Kidney glomerular epithelial cell (primary cell): ENCODE measurements around the gene AFM.

ENCODE experiments used
- DNase-seq: peaks from one replicate; lab custom pipeline; 2025; lab: John Stamatoyannopoulos, UW

AFM gene, protein sequence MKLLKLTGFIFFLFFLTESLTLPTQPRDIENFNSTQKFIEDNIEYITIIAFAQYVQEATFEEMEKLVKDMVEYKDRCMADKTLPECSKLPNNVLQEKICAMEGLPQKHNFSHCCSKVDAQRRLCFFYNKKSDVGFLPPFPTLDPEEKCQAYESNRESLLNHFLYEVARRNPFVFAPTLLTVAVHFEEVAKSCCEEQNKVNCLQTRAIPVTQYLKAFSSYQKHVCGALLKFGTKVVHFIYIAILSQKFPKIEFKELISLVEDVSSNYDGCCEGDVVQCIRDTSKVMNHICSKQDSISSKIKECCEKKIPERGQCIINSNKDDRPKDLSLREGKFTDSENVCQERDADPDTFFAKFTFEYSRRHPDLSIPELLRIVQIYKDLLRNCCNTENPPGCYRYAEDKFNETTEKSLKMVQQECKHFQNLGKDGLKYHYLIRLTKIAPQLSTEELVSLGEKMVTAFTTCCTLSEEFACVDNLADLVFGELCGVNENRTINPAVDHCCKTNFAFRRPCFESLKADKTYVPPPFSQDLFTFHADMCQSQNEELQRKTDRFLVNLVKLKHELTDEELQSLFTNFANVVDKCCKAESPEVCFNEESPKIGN

DNA sequence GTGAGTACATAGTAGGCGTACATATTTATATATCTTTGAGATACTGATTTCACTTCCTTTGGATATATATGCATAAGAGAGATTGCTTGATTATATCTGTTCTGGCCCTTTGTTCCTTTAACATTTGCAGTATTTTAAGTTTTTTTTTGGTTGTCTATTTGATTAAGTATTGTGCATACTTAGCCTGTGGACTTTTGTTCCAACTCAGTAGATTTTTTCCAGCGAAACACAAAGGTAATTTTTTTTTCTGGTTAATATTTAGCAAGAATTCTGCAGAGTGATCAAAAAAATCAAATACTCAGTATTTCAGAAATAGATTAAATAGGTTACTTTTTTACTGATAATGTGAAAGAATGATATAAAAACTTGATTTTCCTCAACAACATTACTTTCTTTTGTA, at the start of gene AFM:
Gene AFM, plus strand, starts transcription at position 388 of the 400 bp plus-strand sequence. CDS start 31 bp downstream, outside the sequence.
- peak; percentile 21 for DNase-seq

DNA sequence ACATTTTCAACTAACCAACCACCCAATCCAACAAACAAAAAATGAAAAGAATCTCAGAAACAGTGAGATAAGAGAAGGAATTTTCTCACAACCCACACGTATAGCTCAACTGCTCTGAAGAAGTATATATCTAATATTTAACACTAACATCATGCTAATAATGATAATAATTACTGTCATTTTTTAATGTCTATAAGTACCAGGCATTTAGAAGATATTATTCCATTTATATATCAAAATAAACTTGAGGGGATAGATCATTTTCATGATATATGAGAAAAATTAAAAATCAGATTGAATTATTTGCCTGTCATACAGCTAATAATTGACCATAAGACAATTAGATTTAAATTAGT, 49.8 kb upstream of the AFM start:
- DNase-seq, result no peak

DNA sequence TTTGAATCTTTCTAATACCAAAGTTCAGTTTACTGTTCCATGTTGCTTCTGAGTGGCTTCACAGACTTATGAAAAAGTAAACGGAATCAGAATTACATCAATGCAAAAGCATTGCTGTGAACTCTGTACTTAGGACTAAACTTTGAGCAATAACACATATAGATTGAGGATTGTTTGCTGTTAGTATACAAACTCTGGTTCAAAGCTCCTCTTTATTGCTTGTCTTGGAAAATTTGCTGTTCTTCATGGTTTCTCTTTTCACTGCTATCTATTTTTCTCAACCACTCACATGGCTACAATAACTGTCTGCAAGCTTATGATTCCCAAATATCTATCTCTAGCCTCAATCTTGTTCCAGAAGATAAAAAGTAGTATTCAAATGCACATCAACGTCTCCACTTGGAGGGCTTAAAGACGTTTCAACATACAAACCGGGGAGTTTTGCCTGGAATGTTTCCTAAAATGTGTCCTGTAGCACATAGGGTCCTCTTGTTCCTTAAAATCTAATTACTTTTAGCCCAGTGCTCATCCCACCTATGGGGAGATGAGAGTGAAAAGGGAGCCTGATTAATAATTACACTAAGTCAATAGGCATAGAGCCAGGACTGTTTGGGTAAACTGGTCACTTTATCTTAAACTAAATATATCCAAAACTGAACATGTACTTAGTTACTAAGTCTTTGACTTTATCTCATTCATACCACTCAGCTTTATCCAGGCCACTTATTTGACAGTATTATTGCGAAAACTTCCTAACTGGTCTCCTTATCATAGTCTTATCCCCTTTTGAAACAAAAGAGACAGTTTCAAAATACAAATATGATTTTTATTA, 49.2 kb upstream of the AFM start:
- no peak for DNase-seq

DNA sequence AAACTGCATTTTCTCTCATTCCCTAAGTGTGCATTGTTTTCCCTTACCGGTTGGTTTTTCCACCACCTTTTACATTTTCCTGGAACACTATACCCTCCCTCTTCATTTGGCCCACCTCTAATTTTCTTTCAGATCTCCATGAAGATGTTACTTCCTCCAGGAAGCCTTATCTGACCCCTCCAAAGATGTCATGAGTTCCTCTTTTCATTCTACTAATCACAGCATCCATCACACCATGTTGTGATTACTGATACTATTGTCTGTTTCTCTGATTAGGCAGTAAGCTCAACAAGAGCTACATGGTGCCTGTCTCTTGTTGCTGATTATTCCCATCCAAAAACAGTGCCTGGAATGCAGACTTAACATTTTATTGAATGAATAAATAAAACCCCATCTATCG, 48.4 kb upstream of the AFM start:
- DNase-seq, result no peak

DNA sequence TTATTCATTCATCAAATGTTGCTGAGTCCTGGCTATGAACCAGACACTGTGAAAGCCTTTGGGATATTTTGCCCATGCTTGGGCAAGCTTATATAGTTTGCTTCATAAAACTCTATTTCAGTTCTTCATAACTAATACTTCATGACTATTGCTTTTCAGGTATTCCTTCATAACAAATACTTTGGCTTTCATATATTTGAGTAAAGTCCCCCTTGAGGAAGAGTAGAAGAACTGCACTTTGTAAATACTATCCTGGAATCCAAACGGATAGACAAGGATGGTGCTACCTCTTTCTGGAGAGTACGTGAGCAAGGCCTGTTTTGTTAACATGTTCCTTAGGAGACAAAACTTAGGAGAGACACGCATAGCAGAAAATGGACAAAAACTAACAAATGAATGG, 47.2 kb upstream of the AFM start:
- DNase-seq, result no peak

DNA sequence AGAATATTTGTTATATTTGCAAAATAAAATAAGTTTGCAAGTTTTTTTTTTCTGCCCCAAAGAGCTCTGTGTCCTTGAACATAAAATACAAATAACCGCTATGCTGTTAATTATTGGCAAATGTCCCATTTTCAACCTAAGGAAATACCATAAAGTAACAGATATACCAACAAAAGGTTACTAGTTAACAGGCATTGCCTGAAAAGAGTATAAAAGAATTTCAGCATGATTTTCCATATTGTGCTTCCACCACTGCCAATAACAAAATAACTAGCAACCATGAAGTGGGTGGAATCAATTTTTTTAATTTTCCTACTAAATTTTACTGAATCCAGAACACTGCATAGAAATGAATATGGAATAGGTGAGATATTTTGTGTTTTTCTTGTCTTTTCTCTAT, 45.6 kb upstream of the AFM start, which contains the start of gene AFP:
Gene AFP, plus strand, starts transcription at position 238 of the 400 bp plus-strand sequence. Its CDS starts 42 bp downstream, at position 280.
- DNase-seq, result no peak

DNA sequence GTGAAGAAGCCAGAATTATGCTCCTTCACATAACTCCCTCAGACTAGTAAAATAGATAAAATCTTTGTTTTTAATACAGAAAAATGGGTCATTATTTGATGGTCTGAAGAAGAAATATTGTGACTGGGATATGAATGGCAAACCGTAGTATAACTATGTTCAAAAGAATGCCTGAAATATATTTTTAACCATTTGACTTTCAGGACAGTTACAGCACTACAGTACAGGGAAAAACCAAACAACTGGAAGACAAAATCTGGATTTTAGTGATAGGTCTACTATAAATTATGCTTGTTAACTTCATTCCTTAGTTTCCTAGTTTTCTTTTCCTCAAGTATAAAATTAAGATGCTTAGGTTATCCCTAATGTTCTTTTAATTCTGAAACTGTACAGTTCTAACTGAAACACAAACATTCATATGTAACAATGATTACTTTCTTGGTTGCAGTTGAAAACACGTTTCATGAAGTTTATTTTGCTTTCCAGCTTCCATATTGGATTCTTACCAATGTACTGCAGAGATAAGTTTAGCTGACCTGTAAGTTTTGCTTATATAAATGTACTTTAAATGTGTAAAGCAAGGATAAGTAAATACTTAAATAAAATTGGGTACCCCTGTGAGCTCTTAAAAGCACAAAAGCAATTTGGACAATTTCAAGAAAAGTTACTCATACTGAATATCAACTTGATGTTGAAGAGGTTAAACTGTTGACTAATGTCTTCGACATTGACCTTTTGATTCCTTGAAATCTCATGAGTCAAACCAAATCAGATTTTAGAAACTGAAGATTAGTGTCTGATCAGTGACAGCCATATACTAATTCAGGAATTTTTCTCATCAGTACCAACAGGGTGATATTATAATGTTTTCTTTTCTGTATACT, 44.6 kb upstream of the AFM start:
- no peak for DNase-seq

DNA sequence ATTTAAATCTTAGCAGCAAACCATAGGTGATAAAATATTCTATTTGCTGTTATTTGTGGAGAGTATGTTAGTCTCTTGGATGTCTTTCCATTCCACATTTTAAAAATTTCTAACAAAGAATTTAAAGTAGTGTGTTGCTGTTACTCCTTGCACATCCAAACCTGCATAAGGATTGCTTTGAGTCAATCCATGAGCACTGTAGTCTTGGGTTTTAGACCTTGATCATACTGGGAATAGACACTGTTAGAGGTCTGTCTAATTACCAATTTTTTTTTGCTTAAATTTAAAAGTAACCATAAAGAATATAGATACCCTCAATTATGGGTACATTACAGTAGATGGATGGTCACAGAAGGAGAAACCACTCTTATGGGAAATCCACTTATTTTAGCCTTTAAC, 44.0 kb upstream of the AFM start:
- no peak for DNase-seq

DNA sequence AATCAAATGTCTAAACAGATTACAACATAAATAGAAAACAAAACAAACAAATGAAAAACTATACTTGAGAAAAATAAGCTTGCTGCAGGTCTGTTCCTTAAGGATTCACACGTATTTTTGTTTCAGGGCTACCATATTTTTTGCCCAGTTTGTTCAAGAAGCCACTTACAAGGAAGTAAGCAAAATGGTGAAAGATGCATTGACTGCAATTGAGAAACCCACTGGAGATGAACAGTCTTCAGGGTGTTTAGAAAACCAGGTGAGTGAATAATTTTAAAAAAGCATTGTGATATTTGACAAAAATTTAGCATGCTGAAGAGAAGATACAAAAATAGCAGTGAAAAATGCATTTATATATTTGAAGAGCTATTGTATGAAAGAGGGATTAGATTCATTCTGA, 43.5 kb upstream of the AFM start:
- no peak for DNase-seq

DNA sequence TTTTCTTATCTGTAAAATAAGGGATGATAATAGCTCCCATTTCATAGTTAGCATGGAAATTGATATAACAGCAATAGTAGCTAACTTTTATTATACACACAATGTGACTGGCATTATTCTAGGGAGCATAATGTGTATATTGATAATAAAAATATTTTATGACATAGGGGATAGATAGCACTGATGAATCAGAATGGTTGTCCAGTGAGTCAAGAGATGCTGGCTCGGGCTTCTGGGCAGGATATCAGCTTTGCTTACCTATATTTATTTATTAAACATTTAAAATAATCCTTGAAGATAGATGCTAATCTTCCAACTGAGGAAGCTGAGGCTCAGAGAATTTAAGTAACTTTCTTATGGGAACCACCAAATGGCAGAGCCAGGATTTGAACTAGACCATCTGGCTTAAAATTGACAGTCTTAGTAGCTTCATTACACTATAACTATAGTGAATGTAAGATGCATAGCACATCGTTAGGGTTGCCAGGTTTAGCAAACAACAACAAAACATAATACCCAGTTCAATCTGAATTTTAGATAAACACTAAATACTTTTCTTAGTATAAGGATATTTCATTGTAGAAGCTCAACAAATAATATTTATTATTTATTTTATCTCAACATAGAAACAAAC, 42.8 kb upstream of the AFM start:
- no peak for DNase-seq

DNA sequence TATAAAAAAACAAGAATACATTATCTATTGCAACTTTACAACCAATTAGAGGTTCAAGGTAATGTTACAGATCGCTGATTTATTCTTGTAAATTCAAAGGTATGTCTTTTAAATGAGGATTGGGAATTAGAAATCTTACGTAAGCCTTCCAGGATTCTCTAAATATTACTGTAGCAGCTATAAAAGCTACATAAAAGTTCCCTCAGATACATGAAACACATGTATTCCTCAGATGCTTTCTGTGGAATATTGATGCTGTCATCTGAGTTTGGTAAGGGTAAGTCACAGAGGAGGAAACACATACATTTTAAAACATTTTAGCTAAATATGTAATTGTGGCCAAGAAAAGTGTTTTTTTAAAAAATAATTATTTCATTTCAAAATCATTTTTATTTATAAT, 42.1 kb upstream of the AFM start:
- DNase-seq, result no peak

DNA sequence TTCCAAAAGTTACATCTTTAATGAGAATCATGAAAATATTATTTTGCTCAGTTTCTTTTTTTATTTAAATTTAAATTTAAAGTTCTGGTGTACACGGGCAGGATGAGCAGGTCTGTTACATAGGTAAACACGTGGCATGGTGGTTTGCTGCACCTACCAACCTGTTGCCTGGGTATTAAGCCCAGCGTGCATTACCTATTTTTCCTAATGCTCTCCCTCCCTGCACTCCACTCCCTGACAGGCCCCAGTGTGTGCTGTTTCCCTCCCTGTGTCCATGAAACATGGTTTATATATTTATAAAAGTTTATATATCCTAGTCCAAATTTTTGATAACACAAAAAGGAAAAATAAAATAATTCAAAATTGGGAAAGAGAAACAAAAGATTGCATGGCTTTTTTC, 41.6 kb upstream of the AFM start:
- no peak for DNase-seq

DNA sequence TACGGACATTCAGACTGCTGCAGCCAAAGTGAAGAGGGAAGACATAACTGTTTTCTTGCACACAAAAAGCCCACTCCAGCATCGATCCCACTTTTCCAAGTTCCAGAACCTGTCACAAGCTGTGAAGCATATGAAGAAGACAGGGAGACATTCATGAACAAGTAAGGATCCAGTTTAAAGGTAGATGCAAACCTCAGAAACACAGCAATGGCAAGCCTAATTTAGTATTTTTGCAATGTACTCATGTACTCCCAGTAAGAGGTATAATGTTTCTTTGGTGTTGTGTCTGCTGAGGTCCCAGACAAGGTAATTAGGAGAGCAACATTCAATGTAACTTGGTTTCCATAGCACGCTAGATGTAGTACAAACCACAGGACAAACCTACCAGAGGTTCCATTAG, 40.9 kb upstream of the AFM start:
- no peak for DNase-seq

DNA sequence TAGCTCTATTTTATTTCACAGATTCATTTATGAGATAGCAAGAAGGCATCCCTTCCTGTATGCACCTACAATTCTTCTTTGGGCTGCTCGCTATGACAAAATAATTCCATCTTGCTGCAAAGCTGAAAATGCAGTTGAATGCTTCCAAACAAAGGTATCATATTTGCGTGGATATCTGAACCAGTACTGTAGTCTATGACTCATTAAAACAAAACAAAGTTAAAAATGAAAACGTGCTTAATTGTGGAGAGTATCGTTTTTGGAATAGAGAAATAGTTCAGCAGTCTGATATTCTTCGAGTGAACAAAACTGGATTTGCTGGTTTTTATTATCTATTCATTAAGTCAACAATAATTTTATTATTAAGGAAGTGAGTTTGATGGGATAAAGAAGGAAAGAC, 39.3 kb upstream of the AFM start:
- DNase-seq, result no peak

DNA sequence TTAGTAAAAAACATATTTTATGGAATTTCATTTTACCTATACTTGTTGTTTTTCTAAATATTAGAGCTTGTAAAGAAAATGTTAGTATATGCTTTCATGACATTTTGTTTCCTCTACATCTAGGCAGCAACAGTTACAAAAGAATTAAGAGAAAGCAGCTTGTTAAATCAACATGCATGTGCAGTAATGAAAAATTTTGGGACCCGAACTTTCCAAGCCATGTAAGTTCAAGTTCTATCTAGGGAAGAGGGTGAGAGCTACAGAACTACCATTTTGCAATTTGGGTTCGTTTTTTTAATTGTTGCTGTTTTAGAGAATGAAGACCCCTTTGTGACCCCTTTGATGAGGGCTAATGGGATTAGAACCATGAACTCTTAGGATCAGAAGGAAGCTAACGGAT, 38.3 kb upstream of the AFM start:
- DNase-seq, result no peak

DNA sequence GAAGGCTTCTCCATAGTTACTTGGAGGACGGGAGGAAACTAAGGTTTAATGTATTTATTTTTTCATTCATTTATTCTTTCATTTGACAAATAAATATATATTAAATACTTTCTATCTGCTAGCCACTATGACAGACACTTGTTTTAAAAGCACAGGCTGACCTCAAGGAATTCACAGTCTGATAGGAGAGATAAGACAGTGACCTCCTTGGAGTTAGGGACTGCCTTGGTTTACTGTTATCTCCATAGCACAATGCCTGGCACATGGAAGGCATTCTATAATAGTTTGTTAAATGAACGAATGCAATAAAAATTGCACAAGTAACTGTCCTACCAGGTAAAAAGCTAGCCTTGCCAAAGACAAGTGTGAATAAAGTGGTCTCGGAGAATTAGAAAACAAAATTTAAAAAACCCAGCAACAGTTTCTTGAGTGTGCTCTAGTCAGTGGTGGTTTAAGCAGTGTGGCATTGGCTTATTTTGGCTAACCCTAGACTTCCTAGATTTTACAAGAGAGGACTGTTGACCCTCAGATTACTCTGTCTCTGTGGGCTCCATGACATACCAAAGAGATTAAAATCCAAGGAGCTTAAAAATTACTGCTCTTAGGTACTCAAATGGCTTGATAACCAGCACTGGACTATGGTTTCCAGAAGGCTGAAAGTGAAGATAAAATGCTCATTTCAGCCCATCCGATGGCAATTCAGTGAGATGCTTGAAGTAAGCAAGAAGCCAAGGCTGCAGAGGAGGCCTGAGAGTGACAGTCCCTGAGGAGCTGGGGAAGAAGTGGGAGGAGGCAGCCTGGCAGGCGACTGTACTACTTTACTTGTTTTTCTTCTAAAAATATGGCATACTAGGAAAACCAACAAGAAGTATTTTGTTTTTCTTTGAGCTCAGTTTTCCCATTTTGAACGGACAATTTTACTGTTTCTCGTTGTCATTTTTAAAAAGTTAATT, 35.9 kb upstream of the AFM start:
- no peak for DNase-seq

DNA sequence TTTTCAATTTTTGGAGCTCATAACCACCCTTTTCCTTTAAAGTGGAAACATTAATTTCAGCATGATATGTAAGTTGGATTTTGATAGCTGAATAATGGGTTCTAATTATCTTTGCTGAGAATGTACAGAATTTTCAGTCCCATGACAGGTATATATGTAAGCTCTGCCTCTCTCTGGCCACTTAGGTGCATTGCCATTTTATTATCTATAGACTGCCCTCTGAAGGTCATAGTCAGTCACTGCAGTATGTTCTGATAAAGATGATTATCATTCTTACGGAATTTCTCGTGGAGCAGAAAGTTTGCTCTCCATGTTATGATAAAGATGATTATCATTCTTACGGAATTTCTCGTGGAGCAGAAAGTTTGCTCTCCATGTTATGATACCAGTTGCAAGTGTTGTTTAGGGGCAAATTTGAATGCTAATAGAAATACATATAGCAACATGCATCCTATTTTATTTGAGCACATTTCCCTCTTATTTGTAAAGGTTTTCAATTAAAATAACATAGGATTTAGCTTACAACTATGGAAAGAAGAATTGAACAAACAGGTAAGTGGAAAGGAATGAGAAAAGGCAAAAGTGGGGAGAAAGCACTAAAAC, 35.1 kb upstream of the AFM start:
- peak; percentile 65 for DNase-seq

DNA sequence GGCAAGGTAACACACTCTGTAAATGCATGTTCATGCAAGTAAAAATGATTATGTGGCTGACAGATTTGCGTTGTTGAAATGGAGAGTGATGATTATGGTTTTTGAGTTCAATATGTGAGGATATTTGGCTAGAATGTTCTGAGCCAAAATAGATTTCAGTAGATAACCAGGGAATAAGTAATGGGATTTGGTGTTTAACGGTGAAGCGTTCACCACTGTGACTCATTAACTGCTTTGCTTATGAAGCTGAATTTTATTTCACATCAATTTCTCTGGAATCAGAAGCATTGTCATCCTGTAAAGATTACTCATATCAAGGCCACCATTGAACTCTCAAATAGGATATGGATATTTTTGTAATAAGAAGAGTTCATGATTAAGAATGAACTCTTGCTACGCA, 33.9 kb upstream of the AFM start:
- DNase-seq, result no peak

DNA sequence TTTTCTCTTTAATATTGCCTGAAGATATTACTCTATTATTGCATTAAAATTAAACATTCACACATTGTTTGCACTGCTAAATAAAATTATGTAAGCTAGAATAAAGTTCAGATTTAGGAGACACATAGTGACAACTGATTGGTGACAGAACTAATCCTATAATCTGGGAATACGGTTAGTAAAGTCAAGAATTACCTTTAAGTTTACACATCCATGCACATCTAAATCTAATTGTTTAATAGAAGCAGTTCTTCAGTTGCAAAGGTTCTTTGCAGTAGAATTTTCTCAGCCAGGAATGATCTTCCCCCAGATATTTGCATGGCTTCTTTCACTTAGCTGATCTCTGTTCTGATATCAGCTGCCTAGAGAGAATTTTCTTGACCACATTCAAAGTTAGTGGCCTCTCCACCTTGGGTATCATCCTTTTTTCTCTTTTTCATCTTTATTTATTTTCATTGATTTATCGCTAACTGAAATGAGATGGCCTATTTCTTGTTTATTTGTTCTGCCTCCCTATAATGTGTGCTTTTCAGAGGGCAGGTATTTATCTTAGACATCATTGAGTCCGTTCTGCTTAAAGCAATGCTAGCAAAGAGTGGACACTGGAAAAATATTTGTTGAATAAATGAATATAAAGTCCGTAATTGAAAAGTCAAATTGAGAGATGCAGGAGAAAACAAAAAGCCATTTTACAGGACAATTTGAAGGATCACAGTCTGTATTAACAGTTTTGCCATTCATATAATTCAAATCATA, 32.9 kb upstream of the AFM start:
- DNase-seq, result no peak
